Right hindlimb (tissue), 1 donor: ENCODE measurements around the gene SERPINB1.

ENCODE experiments used
- DNase-seq: peaks from one replicate; pipeline ENCODE4 v3.0.0-alpha.2; 2018

SERPINB1 gene

GRCh38 chr6:2790588-2791449, 50.8 kb downstream of the SERPINB1 start:
- DNase-seq, result peak; percentile 68

- DNase-seq, result no peak
Measured at GRCh38 chr6:2786269-2786668, 55.4 kb downstream of the SERPINB1 start.

- DNase-seq, result no peak
Measured at GRCh38 chr6:2784930-2785329, 56.7 kb downstream of the SERPINB1 start.

GRCh38 chr6:2784061-2784460, 57.6 kb downstream of the SERPINB1 start:
- DNase-seq, result no peak

- DNase-seq, result no peak
Measured at GRCh38 chr6:2783188-2783963, 58.3 kb downstream of the SERPINB1 start.

GRCh38 chr6:2782825-2783187, 58.9 kb downstream of the SERPINB1 start:
- peak; percentile 70 for DNase-seq

DNA sequence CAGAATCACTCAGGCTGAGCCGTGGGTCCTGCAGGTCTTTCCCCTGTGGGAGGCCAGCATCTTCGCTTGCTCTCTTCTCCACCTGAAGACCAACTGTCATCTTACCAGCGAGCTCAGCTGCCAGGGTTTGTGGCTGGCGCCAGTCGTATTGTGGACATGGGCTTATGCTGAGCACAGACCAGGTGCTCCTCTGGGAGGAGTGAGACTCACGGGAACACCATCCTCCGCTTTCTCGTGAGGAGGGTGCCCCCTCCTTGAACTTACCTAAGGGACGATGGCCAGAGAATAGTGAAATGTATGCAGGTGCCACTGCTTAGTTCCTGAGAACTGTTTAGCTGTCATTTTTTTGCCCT, 59.3 kb downstream of the SERPINB1 start:
- no peak for DNase-seq
